ENCODE measurements around the gene ALKBH8. TPM values are rescaled to one million over a fixed set of nuclear protein-coding genes. Genes with fewer than 3 reads are reported as not detected.
"Not testable (repeated sequence)": the region's sequence is repeated elsewhere in the genome, so short reads cannot be mapped to it uniquely, and the experiment has no call there.

The ALKBH8 gene
- total RNA-seq, 2 donors from 2014 or later = 7.1 to 7.2 TPM

DNA sequence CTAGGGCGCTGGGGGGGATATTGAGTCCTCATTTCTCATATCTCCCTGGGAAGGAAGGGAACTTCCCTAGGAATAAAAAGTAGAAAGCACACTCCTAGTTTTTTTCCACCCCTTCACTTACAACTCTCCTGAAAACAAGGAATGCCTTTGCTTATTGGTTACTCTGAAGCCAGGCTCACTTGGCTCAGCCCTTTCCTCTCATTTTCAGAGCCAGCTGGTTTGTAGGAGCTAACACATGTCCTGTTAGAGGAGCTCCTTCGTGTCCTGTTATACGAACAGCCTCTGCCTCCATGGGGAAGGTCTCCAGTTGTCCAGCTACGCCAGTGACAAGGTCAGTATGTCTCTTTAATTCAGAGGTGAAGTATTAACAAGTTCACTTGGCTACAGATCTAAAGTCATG lies 17.6 kb downstream of the ALKBH8 start:
- TF ChIP-seq POLR2A (IDR thresholded peaks at IDR 0.05) (no peak), POLR2AphosphoS5 (IDR thresholded peaks at IDR 0.05) (no peak)
- DNase-seq (ENCODE audit: low spot score) = no peak

GRCh38 chr11:107545101-107545514 lies 20.4 kb downstream of the ALKBH8 start:
- Histone ChIP-seq H3K4me1 (replicated peaks) (no peaks in the 10 kb centered on the region), H3K27ac (no peak overlapping the region), H3K36me3 (no peaks in the 10 kb centered on the region), H3K9me3 (no peaks in the 10 kb centered on the region), H3K4me3 (no peak overlapping the region), H3K27me3 (replicated peaks; ENCODE audit: insufficient read depth) (no peaks in the 10 kb centered on the region)
- intact Hi-C loops (cut with DNase I) = no loop called here
- TF ChIP-seq POLR2AphosphoS5 (IDR thresholded peaks at IDR 0.05) = no peak
- TF ChIP-seq, protein P1, sequence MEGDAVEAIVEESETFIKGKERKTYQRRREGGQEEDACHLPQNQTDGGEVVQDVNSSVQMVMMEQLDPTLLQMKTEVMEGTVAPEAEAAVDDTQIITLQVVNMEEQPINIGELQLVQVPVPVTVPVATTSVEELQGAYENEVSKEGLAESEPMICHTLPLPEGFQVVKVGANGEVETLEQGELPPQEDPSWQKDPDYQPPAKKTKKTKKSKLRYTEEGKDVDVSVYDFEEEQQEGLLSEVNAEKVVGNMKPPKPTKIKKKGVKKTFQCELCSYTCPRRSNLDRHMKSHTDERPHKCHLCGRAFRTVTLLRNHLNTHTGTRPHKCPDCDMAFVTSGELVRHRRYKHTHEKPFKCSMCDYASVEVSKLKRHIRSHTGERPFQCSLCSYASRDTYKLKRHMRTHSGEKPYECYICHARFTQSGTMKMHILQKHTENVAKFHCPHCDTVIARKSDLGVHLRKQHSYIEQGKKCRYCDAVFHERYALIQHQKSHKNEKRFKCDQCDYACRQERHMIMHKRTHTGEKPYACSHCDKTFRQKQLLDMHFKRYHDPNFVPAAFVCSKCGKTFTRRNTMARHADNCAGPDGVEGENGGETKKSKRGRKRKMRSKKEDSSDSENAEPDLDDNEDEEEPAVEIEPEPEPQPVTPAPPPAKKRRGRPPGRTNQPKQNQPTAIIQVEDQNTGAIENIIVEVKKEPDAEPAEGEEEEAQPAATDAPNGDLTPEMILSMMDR (IDR thresholded peaks at IDR 0.05) = no peak
- no peak for TF ChIP-seq POLR2A (IDR thresholded peaks at IDR 0.05)
- 62% methylated on average over 1 of the region's 1 CpG for WGBS
- no peak for DNase-seq (ENCODE audit: low spot score)

More for the DNA sequence above, 17.6 kb downstream of the ALKBH8 start:
- Histone ChIP-seq H3K36me3 (no peaks in the 10 kb centered on the region), H3K9me3 (no peaks in the 10 kb centered on the region), H3K4me3 (no peak overlapping the region), H3K27ac (no peak overlapping the region), H3K27me3 (replicated peaks; ENCODE audit: insufficient read depth) (no peaks in the 10 kb centered on the region), H3K4me1 (replicated peaks) (no peaks in the 10 kb centered on the region)
- intact Hi-C loops (cut with DNase I) = no loop called here
- 82% methylated on average over 4 of the region's 4 CpGs for WGBS

DNA sequence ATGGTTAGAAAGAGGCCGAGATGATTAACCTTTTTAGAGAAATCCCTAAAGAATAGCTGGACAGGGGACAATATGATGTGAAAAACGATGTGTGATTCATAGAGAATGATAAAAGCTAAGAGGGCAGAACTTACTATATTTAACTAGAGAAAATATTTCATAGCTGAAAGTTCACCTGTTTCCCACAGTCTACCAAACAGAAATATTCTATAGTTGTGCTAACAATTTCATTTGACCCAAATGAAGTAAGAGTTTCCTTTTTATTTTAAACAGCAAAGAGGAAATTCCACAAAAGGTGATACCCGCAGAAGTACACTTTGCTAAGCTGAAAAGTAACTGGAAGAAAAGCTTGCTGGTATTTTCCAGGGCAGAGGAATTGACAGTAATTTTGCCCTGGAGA lies 26.7 kb downstream of the ALKBH8 start:
- Histone ChIP-seq H3K36me3 (no peaks in the 10 kb centered on the region), H3K4me3 (no peak overlapping the region), H3K27ac (no peak overlapping the region), H3K9me3 (no peaks in the 10 kb centered on the region), H3K4me1 (replicated peaks) (no peaks in the 10 kb centered on the region), H3K27me3 (replicated peaks; ENCODE audit: insufficient read depth) (no peaks in the 10 kb centered on the region)
- no peak for TF ChIP-seq POLR2A (IDR thresholded peaks at IDR 0.05)
- TF ChIP-seq POLR2AphosphoS5 (IDR thresholded peaks at IDR 0.05) = no peak
- TF ChIP-seq, protein P1 (IDR thresholded peaks at IDR 0.05) = no peak
- intact Hi-C loops (cut with DNase I) = no loop called here
- no peak for DNase-seq (ENCODE audit: low spot score)
- 91% methylated on average over 3 of the region's 3 CpGs for WGBS

- Histone ChIP-seq H3K27ac (no peak overlapping the region), H3K36me3 (no peaks in the 10 kb centered on the region), H3K4me1 (replicated peaks) (no peaks in the 10 kb centered on the region), H3K4me3 (no peak overlapping the region), H3K27me3 (replicated peaks; ENCODE audit: insufficient read depth) (no peaks in the 10 kb centered on the region), H3K9me3 (no peaks in the 10 kb centered on the region)
- no peak for TF ChIP-seq POLR2A (IDR thresholded peaks at IDR 0.05)
- no peak for DNase-seq (ENCODE audit: low spot score)
- intact Hi-C loops (cut with DNase I) = no loop called here
These were observed 27.3 kb downstream of the ALKBH8 start for GRCh38 chr11:107538239-107538638.

- H3K27me3 ChIP-seq (replicated peaks; ENCODE audit: insufficient read depth); DNase-seq (ENCODE audit: low spot score); H3K9me3 ChIP-seq; H3K4me1 ChIP-seq (replicated peaks); H3K4me3 ChIP-seq; H3K27ac ChIP-seq; H3K36me3 ChIP-seq; intact Hi-C loops (cut with DNase I): not testable (repeated sequence)
These were observed 28.4 kb downstream of the ALKBH8 start for GRCh38 chr11:107537155-107537554.

DNA sequence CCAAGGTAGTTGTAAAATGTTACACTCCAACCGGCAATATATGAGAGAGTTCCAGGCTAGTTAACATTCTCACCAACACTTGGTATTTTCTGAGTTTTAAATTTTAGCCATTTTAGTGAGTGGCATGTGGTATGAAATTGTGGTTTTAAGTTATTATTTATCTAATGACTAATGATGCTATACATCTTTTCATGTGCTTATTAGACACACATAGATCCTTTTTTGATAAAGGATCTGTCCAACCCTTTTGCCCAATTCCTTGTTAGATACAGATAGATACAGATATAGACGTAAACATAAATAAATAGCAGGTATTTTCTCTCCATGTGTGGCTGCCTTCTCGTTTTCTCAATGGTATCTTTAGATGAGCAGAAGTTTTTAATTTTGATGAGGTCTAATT lies 39.3 kb downstream of the ALKBH8 start:
- intact Hi-C loops (cut with DNase I) = no loop called here
- DNase-seq (ENCODE audit: low spot score) = no peak
- Histone ChIP-seq H3K4me1 (replicated peaks) (no peaks in the 10 kb centered on the region), H3K27me3 (replicated peaks; ENCODE audit: insufficient read depth) (no peaks in the 10 kb centered on the region), H3K9me3 (no peaks in the 10 kb centered on the region), H3K36me3 (no peaks in the 10 kb centered on the region), H3K4me3 (no peak overlapping the region), H3K27ac (no peak overlapping the region)
- WGBS = 86% methylated on average over 3 of the region's 3 CpGs
- TF ChIP-seq, protein P1 (IDR thresholded peaks at IDR 0.05) = no peak
- TF ChIP-seq POLR2AphosphoS5 (IDR thresholded peaks at IDR 0.05) (no peak), POLR2A (IDR thresholded peaks at IDR 0.05) (no peak)
